ENCODE measurements around the gene PRKAB1. TPM values are rescaled to one million over a fixed set of nuclear protein-coding genes. Genes with fewer than 3 reads are reported as not detected.

The PRKAB1 gene
- total RNA-seq, 1 experiment from 2014 or later = 37.3 TPM

DNA sequence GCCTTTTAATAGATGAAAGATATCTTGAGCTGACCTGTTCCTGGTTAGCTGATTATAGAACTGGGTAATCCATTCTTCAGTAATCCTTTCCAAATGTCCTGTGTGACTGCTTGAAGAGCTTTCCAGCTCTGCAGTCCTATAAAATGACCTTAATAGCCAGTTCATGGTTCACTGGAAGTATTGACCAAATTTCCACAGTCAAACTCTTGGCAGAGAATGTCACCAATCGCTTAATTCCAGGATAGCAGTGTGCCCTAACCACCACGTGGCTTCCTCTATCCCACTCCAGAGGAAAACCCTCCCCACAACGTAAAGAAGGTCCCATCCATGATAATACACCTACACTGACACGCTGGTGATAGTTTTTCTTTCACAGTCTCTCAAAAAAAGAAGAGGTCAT lies 17.4 kb downstream of the PRKAB1 start:
- POLR2A ChIA-PET = no interaction called here
- DNase-seq = no peak
- CTCF ChIA-PET = no interaction called here
- H3K9me3 ChIP-seq = no peaks in the 10 kb centered on the region
- intact Hi-C loops (cut with micrococcal nuclease; ENCODE audit: unreplicated experiment) = no loop called here
- H3K4me3 ChIP-seq (ENCODE audit: low read depth, low read length) = no peak overlapping the region
- H3K36me3 Mint-ChIP-seq (ENCODE audit: insufficient read depth, unreplicated experiment) = peaks cover 28% of the 10 kb centered on the region
- no peaks in the 10 kb centered on the region for H3K27me3 ChIP-seq (replicated peaks; ENCODE audit: control insufficient read depth, insufficient read depth, low read length)
- no peaks in the 10 kb centered on the region for H3K27me3 Mint-ChIP-seq (ENCODE audit: insufficient read depth, unreplicated experiment)
- no peak overlapping the region for H3K4me3 Mint-ChIP-seq (ENCODE audit: unreplicated experiment)
- BruUV-seq (replicated peaks) = no TSS peak
- TF ChIP-seq, protein P1, sequence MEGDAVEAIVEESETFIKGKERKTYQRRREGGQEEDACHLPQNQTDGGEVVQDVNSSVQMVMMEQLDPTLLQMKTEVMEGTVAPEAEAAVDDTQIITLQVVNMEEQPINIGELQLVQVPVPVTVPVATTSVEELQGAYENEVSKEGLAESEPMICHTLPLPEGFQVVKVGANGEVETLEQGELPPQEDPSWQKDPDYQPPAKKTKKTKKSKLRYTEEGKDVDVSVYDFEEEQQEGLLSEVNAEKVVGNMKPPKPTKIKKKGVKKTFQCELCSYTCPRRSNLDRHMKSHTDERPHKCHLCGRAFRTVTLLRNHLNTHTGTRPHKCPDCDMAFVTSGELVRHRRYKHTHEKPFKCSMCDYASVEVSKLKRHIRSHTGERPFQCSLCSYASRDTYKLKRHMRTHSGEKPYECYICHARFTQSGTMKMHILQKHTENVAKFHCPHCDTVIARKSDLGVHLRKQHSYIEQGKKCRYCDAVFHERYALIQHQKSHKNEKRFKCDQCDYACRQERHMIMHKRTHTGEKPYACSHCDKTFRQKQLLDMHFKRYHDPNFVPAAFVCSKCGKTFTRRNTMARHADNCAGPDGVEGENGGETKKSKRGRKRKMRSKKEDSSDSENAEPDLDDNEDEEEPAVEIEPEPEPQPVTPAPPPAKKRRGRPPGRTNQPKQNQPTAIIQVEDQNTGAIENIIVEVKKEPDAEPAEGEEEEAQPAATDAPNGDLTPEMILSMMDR (IDR thresholded peaks at IDR 0.05; ENCODE audit: insufficient read depth in 1 of 2, low read depth in 1 of 2, low read length in 1 of 2, severe bottlenecking in 1 of 2, unreplicated experiment in 1 of 2) = no peak
- H3K27ac Mint-ChIP-seq (ENCODE audit: unreplicated experiment) = no peak overlapping the region
- H3K4me1 ChIP-seq = peaks cover 25% of the 10 kb centered on the region
- H3K4me1 Mint-ChIP-seq (ENCODE audit: low read depth, unreplicated experiment) = no peaks in the 10 kb centered on the region
- no peaks in the 10 kb centered on the region for H3K36me3 ChIP-seq (ENCODE audit: control insufficient read depth, insufficient read depth, low read length)
- H3K9me3 Mint-ChIP-seq (ENCODE audit: unreplicated experiment) = no peaks in the 10 kb centered on the region

DNA sequence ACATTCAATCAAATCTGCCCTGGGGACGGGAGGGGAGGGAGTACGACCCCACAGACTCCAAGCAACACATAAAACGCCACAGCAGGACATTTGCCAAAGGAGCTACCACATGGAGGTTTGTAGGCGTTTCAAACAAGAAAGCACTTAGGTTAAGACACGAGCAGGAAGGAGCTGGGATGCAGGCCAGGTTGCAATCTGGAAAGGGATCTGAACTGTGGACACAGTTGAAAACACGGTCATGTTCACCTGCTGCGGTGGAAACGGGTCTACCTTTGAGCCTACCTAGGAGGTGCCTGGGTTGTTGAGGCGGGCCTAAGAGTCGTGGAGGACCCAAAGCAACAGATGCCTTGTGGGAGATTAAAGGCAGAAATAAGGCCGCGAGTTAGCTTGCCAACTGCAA lies 18.4 kb downstream of the PRKAB1 start:
- Mint-ChIP-seq H3K9me3 (ENCODE audit: unreplicated experiment) (no peaks in the 10 kb centered on the region), H3K4me1 (ENCODE audit: low read depth, unreplicated experiment) (no peaks in the 10 kb centered on the region), H3K27ac (ENCODE audit: unreplicated experiment) (no peak overlapping the region), H3K36me3 (ENCODE audit: insufficient read depth, unreplicated experiment) (peaks cover 25% of the 10 kb centered on the region), H3K27me3 (ENCODE audit: insufficient read depth, unreplicated experiment) (no peaks in the 10 kb centered on the region), H3K4me3 (ENCODE audit: unreplicated experiment) (no peak overlapping the region)
- TF ChIP-seq, protein P1 (IDR thresholded peaks at IDR 0.05; ENCODE audit: insufficient read depth in 1 of 2, low read depth in 1 of 2, low read length in 1 of 2, severe bottlenecking in 1 of 2, unreplicated experiment in 1 of 2) = no peak
- ChIA-PET CTCF (interaction anchor here (1.0 kb wide), 1 partner anchor 9 kb away, joined by 3 read pairs; no protein-coding TSS in a partner anchor), POLR2A (no interaction called here)
- H3K4me3 ChIP-seq (ENCODE audit: low read depth, low read length) = no peak overlapping the region
- no TSS peak for BruUV-seq (replicated peaks)
- H3K36me3 ChIP-seq (ENCODE audit: control insufficient read depth, insufficient read depth, low read length) = no peaks in the 10 kb centered on the region
- H3K4me1 ChIP-seq = peaks cover 25% of the 10 kb centered on the region
- no peaks in the 10 kb centered on the region for H3K27me3 ChIP-seq (replicated peaks; ENCODE audit: control insufficient read depth, insufficient read depth, low read length)
- DNase-seq = no peak
- intact Hi-C loops (cut with micrococcal nuclease; ENCODE audit: unreplicated experiment) = no loop called here
- no peaks in the 10 kb centered on the region for H3K9me3 ChIP-seq

DNA sequence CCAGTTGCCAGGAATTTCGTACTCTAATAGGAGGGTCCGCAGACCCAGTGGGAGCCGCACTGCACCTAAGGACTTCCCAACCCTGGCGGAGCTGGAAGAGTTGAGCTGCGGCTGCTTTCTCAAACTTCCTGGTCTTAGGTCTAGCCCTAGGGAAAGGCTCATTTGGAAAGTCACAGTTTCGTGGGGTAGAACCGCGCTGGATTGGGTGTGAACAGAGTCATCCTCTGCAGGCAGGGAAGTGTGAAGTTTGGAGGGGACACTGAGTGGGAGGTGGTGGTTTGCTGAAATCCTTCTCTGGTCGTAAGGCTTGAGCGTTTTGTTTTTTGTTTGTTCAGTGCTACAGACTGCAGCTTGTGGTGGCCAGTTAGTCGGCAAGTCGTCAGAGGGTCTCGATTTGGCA lies 18.8 kb downstream of the PRKAB1 start:
- intact Hi-C loops (cut with micrococcal nuclease; ENCODE audit: unreplicated experiment) = no loop called here
- no TSS peak for BruUV-seq (replicated peaks)

More for the DNA sequence above, 18.8 kb downstream of the PRKAB1 start:
- Histone ChIP-seq H3K4me1 (peaks cover 25% of the 10 kb centered on the region), H3K27me3 (replicated peaks; ENCODE audit: control insufficient read depth, insufficient read depth, low read length) (no peaks in the 10 kb centered on the region), H3K9me3 (no peaks in the 10 kb centered on the region), H3K36me3 (ENCODE audit: control insufficient read depth, insufficient read depth, low read length) (no peaks in the 10 kb centered on the region), H3K4me3 (ENCODE audit: low read depth, low read length) (no peak overlapping the region)
- CTCF ChIA-PET = interaction anchor here (1.0 kb wide), 1 partner anchor 8 kb away, joined by 3 read pairs; no protein-coding TSS in a partner anchor
- peaks cover 21% of the 10 kb centered on the region for H3K36me3 Mint-ChIP-seq (ENCODE audit: insufficient read depth, unreplicated experiment)
- DNase-seq = no peak
- no peak overlapping the region for H3K27ac Mint-ChIP-seq (ENCODE audit: unreplicated experiment)
- no peaks in the 10 kb centered on the region for H3K9me3 Mint-ChIP-seq (ENCODE audit: unreplicated experiment)
- H3K4me1 Mint-ChIP-seq (ENCODE audit: low read depth, unreplicated experiment) = no peaks in the 10 kb centered on the region
- H3K27me3 Mint-ChIP-seq (ENCODE audit: insufficient read depth, unreplicated experiment) = no peaks in the 10 kb centered on the region
- H3K4me3 Mint-ChIP-seq (ENCODE audit: unreplicated experiment) = no peak overlapping the region
- POLR2A ChIA-PET = no interaction called here
- TF ChIP-seq, protein P1 (IDR thresholded peaks at IDR 0.05; ENCODE audit: insufficient read depth in 1 of 2, low read depth in 1 of 2, low read length in 1 of 2, severe bottlenecking in 1 of 2, unreplicated experiment in 1 of 2) = no peak
